ENCODE results near the gene FAM209B.
"Not testable (repeated sequence)": the region's sequence is repeated elsewhere in the genome, so short reads cannot be mapped to it uniquely, and the experiment has no call there.

FAM209B gene
- 0.48 to 0.49 reads per million in 2 donors for total RNA-seq

DNA sequence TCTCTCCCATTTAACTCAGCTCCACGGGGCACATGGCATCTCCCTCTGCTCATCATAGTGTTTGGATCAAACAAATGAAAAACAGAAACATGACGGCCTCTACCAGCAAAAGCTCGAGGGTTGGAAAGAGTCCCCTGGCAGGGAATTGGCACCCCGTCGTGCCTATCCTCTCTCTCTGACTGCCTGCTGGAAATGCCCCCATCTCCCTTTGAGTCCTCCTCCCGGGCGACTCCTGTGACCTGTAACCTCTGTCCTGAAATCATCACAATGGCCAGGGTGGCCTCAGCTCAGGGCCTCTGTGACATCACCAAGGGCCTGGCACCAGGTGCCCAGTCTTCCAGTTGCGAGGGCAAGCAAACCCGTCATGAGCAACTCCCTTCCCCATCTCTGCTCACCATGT, at the start of gene FAM209B:
Gene FAM209B (plus strand): TSS at position 301 of the 400 bp plus-strand sequence. CDS start 96 bp downstream, at position 397.
- not testable (repeated sequence) for DNase-seq

GRCh38 chr20:56483970-56484369, 49.1 kb upstream of the FAM209B start:
- no peak for DNase-seq

DNA sequence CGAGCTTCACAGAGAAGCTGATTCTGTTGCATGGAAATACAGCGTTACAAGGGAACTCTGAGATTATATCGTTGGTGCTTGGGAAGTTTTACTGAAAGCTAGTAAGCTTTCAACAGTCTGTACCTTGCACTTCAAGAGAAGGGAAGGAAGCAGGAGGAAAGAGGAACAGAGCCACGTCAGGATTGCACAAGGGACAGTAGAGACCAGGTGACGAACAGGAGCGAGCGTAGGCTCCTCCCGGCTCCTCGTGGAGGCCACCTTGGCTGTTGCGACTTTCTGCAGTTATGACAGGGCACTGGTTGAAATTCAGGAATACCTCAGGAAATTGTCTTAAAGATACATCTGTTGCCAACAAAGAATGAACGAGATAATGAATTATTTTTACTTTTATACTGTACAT, 45.8 kb upstream of the FAM209B start:
- no peak for DNase-seq

DNA sequence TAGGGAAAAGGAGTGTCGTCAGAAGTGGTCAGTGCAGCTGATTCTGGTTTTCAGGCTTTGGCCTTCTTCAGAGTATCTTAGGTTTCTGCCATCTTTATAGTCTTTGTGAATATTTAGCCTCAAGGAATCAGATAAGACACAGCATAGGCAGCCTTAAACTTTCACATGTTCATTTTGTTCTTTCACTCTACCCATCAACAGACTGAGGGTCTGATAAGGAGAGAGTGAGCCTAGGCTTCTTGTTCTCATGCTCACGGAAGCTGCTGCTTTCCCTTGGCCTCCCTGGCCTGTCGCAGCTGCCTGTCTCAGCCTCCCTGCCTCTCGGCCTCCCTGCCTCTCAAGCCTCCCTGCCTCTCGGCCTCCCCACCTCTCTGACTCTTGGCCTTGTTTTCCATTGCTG, 44.5 kb upstream of the FAM209B start:
- no peak for DNase-seq

GRCh38 chr20:56501116-56501515, 31.9 kb upstream of the FAM209B start:
- no peak for DNase-seq

- no peak for DNase-seq
Measured at GRCh38 chr20:56503916-56504315, 29.1 kb upstream of the FAM209B start.

DNA sequence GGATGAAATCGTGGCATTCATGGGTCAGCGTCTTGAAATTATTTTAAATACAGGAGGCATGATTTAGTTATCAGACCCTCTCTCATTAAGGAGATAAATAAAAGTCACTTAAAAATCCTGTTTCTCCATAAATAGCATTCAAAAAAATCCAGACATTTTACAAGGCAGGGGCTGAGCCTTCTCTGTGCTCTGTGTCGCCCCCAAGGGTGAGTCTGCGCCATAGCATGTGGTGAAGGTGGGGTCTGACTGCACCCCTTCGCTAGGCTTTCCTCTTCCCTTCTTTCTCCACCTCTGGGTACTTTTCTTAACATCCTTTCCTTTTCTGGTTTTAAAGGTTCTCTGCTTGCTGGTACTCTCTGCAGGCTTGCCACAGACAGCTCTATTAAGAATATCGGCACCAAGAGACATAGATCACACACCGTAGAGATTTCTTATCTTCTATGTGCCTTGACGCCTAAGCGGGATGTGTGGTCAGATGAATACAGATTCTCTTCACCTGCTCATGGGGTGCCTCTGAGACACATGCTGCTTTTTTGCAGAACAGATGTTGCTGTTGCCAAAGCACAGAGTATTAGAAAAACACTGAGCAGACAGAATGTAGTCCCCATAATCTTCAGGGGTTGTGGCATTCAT, 28.6 kb upstream of the FAM209B start:
- no peak for DNase-seq

DNA sequence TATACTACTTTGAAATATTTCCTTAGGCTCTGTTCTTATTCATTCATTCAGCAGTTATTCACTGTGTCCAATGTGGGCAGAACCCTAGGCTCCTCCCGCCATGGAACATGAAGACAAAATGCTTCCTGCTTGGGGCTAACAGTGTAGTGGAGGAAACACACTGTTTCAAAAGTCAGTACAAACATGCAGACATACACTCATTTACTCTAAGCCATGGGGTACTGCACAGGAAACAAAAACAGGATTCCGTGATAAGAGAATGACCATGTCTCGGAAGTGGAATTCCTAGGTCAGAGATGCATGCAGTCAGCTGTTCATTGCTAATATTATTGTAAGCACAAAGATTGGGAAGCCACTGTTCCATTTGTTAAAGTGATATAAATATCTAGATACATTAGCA, 26.9 kb upstream of the FAM209B start:
- no peak for DNase-seq

GRCh38 chr20:56511926-56512325, 21.1 kb upstream of the FAM209B start:
- no peak for DNase-seq

DNA sequence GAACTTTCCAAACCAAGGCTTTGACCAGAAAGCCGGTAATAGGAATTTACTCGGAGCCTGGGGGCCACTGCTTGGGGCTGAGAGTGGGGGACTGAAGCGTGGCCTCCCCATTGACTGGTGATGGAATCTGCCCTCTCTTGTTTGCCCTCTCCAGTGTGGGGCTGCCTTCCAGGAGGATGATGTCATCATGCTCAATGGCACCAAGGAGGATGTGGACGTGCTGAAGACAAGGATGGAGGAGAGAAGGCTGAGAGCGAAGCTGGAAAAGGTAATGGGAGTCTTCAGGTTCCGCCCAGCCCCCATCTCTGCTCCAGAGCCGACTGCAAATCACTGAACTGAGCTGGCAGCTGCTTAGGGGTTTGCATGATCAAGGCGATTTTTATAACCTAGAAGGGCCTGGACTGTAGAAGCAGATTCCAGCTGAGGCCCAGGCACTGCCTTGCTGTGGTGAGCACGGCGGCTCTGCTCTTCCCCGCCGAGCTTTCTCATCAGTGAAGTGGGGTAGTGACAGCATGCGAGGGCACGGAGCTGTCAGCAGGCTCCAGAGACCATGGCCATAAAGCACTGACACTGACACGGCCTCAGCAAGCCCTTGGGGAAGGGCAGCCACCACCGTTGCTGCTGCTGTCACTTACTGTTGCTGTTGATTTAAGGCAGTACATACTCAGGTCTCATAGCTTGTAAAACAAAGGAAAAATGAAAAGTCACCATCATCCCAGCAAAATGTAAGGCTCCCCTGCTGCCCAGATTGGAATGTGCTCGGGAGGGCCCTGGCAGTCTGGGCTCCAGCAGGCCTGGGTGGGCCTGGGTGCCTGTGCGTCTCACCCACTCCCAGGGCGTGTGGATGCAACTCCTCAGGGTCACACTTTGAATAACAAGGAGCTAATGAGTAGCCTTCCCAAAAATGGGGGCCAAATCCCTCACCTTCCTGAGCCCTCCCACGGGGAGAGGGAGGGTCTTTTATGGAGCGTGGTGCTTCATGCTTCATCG, 19.6 kb upstream of the FAM209B start:
- DNase-seq, result no peak

GRCh38 chr20:56516631-56517030, 16.4 kb upstream of the FAM209B start:
- no peak for DNase-seq

- no peak for DNase-seq
Measured at GRCh38 chr20:56517211-56517610, 15.8 kb upstream of the FAM209B start.

DNA sequence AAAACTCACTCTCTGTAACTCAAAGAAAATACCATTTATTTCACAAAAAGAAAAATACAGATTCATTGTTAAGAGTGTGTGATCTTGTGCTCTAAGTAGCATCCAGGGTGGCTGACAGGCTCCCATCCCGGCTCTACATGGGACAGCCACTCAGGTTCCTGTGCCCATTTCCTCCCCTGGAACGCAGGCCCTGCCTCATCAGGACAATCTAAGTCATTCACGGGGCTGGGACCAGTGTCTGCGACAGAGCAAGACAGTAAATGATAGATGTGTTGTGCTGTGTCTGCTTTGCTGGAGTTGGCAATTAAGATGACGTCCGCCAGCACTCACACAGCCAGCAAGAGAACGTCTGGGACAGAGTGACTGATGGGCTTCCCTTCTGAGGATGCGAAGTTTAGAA, 15.4 kb upstream of the FAM209B start:
- DNase-seq, result no peak

DNA sequence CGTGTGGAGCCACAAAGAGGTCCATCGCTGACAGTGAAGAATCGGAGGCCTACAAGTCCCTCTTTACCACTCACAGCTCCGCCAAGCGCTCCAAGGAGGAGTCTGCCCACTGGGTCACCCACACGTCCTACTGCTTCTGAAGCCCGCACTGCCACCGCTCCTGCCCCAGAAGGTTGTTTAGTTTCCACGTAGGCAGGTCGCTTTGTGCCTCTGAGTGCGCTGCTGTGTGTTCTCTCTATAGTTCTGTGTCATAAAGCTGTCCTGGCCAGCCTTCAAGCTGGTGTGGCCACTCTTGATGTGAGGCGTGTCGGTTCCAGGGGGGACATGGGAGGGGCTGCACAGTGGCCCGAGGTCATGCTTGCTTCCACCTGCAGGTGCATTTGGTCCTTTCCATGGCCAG, 14.9 kb upstream of the FAM209B start:
- DNase-seq, result no peak

GRCh38 chr20:56518721-56519398, 14.2 kb upstream of the FAM209B start:
- DNase-seq, result no peak

DNA sequence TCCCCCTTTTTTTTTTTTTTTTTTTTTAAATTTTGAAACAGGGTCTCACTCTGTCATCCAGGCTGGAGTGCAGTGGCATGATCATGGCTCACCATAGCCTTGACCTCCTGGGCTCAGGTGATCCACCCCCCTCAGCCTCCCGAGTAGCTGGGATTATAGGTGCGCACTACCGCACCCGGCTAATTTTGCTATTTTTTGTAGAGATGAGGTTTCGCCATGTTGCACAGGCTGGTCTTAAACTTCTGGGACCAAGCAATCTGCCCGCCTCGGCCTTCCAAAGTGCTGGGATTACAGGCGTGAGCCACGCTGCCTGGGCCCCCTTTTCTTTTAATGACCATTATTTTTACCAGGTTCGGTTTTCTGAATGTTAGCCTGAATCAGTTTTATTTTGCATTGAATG, 13.5 kb upstream of the FAM209B start:
- no peak for DNase-seq

GRCh38 chr20:56520180-56520579, 12.9 kb upstream of the FAM209B start:
- DNase-seq, result no peak

DNA sequence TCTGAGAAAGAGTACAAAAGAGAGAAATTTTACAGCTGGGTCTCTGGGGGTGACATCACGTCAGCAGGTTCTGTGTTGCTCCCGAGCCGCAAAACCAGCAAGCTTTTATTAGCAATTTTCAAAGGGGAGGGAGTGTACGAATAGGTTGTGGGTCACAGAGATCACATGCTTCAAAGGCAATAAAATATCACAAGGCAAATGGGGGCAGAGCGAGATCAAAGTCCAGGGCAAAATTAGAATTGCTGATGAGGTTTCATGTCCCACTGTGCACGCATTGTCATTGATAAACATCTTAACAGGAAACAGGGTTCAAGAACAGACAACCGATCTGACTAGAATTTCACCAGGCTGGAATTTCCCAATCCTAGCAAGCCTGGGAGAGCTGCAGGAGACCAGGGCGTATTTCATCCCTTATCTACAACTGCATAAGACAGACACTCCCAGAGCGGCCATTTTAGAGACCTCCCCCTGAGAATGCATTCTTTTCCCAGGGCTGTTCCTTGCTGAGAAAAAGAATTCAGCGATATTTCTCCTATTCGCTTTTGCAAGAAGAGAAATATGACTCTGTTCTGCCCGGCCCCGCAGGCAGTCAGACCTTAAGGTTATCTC, 12.2 kb upstream of the FAM209B start:
- DNase-seq, result not testable (repeated sequence)

DNA sequence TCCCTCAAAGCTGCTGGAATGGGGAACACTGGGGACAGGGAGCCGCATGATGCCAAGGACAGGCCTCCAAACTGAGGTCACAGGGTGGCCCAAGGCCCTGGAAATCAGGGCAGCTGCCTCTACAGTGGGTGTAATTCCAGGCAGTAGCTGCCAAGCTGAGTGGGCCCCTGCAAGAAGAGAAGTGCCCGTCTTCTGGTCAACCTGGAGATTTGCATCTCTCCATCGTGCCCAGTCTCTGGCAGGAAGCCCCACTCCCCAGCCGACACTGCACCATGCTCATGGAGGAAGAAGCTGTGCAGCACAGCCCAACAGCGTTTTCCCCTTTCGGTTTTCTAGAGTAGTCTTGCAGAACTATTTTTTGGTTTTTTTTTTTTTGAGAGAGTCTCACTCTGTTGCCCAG, 10.7 kb upstream of the FAM209B start:
- no peak for DNase-seq

DNA sequence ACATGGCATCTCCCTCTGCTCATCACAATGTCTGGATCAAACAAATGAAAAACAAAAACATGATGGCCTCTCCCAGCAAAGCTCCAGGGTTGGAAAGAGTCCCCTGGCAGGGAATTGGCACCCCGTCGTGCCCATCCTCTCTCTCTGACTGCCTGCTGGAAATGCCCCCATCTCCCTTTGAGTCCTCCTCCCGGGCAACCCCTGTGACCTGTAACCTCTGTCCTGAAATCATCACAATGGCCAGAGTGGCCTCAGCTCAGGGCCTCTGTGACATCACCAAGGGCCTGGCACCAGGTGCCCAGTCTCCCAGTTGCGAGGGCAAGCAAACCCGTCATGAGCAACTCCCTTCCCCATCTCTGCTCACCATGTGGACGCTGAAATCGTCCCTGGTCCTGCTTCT, 8.6 kb upstream of the FAM209B start, which contains the start of gene FAM209A:
Gene FAM209A (plus strand): TSS at position 301 of the 400 bp plus-strand sequence. CDS start 65 bp downstream, at position 366.
- DNase-seq, result not testable (repeated sequence)

DNA sequence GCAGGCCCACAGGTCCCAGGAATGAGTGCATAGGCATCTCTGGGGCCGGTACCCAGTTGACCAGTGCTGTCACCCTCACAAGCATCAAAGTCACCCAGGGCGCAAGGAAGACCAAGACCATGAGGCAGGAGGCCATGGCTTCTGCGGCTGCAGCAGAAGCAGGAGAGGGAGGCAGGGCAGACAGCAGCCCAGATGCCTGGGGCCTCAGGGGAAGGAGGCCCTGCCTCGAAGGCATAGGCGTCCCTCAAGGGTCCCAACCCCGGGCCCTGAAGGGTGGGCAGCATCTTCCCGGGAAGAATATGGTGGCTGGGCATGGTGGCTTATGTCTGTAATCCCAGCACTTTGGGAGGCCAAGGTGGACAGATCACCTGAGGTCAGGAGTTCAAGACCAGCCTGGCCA, 5.5 kb upstream of the FAM209B start:
- no peak for DNase-seq

GRCh38 chr20:56537997-56538396, 5.0 kb downstream of the FAM209B start:
- DNase-seq, result no peak

DNA sequence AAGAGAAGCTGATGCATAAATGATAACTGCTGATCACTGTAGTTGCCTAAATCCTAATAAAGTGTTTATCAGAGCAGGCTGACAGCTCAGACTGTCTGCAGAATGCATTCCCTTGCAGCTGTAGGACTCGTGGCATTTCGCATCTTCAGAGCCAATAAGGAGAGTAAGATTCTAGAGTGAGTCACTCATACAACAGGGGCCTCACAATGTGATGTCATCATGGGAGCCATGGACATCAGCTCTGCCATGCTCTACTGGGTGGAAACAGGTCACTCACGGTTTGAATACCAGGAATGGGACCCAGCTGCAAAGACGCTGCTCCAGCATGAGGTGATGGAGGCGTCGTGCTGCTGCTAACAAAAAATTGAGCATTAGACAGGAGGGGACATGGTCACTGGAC, 7.4 kb downstream of the FAM209B start:
- no peak for DNase-seq

All from T-helper 9 cell (primary cell).